Measurements from ENCODE around the gene RNF182.
"Not testable (repeated sequence)": the region's sequence is repeated elsewhere in the genome, so short reads cannot be mapped to it uniquely, and the experiment has no call there.

The RNF182 gene

DNA sequence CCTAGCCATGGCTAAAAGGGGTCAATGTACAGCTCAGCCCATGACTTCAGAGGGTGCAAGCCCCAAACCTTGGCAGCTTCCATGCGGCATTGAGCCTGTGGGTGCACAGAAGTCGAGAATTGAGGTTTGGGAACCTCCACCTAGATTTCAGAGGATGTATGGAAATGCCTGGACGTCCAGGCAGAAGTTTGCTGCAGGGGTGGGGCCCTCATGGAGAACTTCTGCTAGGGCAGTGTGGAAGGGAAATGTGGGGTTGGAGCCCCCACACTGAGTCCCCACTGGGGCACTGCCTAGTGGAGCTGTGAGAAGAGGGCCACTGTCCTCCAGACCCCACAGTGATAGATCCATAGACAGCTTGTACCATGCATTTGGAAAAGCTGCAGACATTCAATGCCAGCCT, 47.9 kb downstream of the RNF182 start:
- DNase-seq: not testable (repeated sequence)

DNA sequence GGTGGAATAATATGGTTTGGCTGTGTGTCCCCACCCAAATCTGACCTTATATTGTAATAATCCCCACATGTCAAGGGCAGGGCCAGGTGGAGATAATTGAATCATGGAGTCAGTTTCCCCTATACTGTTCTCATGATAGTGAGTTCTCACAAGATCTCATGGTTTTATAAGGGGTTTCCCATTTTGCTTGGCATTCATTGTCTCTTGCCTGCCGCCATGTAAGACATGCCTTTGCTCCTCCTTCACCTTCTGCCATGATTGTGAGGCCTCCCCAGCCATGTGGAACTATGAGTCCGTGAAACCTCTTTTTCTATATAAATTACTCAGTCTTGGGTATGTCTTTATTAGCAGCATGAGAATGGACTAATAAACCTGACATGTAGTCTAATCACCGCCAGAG, 48.7 kb downstream of the RNF182 start:
- not testable (repeated sequence) for DNase-seq

DNA sequence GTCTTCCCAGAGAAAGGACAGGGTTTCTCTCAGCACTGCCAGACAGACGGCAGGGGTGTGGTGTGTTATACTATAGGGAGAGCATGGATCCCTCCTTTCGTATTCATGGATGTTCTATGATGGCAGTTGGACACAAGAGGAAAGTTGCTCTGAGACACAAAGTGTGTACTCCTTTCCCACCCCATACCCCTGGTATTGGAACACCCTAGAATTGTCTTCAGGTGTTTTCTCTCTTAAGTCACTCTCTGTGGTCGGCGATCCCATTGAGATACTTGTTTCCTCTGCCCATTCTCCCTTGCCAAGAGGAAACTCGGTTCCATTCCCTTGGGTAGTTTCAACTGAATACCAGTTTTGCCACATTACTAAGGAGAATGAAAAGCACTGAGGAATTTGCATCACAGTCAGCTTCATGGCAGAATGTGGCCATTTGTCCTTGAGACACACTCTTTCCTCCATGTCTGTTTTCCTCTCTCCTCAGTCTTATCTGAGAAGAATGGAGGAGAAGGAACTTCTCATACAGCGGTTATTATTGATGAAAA, 53.4 kb downstream of the RNF182 start:
- no peak for DNase-seq

DNA sequence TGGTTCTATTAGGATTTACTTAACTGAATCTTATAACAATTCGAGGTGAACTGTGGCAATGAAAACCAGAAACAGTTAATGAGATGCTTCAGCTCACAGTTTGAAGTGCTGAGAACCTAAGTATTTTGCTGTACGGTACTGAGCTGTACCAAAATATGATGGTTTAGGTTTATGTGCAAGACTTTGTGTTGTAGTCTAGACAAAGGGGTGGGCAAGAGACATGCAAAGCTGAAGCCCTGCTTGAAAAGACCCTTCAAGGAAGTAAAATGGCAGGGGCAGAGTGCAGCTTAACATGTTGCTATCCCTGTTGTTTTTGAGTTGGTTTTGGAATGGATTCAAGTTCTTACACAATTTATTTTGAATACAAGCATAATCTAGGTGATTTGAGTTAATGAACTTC, 54.0 kb downstream of the RNF182 start:
- no peak for DNase-seq

DNA sequence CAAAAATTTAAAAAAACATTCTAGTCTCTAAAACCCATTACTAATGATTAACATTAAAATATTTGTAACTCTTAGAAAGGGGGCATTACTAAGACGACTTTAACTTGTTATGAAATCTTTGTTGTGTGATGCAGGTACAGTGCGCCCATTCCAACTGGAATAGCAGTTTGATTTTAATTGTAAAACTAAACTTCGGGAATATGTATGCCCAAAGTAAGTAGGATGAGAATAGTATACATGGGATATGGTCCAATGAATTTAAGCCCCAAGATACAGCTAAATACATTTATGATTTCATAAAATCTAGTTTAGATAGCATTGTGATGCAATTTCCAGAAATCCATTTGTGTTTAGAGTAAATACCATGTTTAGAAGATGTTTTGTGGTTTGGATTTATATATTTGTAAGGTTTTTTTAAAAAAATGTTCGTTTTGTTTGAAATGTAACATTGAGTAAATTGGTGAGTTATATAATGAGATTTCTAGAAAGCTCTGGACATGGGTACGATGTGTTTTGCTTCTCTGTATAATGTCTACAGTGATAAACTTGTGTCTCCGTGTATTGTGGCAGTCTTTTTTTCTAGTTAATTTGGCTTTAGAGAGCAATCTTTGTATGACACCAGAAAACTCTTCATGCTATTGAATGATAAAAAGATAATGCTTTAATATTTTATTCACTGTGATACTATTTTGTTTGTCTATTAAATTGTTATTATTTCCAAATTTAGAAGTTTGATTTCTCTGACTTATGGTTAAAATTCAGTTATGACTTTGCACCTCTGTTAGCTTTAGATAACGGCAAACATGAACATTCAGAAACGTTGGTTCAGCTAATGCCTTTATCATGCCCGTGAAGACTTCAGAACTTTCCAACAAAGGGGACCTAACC, 54.8 kb downstream of the RNF182 start:
- no peak for DNase-seq

DNA sequence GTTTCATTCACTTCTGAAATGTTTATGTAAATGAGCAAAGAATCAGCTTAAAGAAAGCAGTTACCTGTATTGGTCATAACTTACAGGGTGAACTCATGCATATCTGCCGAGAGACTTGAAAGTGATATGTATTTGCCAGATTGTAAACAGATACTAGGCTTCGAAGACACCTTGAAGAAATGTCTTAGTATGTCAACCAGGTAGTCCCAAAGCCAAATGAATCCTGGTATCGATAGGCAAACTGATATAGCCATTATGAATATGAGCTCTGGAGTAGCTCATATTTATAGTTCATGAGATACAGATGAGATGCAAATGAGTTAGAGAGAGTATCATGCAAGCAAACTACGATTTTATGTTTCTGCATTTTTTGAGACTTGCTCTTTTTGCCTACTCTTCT, 55.8 kb downstream of the RNF182 start:
- DNase-seq: no peak

DNA sequence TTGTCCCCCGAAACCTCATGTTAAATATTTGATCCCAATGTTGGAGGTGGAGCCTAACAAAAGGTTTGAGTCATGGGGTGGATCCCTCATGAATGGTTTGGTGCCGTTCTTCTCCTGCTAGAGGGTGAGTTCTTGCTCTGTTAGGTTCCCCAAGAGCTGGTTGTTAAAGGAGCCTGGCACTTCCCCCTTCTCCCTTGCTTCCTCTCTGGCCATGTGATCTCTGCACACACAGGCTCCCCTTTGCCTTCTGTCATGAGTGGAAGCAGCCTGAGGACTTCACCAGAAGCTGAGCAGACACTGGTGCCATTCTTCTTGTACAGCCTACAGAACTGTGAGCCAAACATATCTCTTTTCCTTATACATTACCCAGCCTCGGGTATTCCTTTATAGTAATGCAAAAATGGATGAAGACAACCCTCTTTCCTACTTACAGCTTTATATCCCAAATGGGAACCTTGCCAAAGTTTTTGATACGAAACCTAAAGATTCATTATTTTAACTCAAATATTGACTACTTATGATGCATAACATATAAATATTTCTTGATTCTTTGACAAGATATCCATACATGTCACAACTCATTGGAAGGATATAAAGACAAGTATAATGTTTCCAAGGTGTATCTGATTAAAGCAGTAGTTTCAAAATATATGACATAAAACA, 61.0 kb downstream of the RNF182 start:
- no peak for DNase-seq

DNA sequence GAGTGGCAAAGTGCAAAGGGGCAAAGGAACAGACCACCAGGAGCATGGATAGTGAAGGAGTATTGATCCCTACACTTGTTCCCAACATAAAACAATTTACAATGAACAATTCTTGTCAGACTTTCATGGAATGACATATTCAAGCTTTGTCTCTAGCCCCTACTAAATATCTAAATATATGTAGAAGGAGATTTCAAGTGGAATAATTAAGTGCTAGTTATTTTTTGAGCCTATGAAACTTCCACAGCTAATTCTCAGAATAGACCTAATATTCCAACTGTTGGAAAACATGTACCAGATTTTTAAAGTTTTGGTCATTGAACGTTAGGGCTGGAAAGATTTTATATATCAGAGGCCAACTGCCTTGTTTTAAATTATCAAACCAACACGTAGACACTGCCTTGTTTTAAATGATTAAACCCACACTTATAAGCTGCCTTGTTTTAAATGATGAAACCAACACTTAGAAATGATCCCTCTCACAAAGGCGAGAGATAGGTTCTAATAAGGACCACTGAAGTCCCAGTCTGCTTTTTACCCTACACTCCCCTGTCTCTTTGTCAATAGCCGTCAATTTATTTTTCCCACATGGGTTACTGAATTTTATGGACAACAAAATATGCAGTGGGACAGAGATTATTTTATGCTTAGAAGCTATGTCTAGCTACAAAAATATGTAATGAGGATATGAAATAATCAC, 62.1 kb downstream of the RNF182 start:
- DNase-seq: no peak

DNA sequence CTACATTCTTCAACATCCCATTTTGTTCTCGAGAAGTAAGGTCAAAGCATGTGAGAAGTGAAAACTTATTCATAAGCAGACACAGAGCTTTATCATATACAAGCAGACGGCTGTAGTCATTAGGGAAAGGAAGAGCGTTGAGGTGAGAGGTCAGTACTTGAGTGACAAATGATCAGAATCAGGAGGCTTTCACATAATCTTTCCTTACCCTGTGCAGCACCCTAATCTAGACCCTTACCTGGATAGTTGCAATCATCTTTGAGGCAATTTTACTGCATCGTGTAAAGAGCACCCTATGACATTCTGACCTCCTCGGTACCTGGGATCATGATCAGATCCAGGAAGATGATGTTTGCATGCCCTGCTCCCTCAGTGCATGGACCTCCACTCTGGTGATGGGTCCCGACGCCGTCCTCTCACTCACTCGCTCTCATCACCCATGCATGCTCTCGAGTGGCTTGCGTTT, 62.7 kb downstream of the RNF182 start:
- DNase-seq: no peak

DNA sequence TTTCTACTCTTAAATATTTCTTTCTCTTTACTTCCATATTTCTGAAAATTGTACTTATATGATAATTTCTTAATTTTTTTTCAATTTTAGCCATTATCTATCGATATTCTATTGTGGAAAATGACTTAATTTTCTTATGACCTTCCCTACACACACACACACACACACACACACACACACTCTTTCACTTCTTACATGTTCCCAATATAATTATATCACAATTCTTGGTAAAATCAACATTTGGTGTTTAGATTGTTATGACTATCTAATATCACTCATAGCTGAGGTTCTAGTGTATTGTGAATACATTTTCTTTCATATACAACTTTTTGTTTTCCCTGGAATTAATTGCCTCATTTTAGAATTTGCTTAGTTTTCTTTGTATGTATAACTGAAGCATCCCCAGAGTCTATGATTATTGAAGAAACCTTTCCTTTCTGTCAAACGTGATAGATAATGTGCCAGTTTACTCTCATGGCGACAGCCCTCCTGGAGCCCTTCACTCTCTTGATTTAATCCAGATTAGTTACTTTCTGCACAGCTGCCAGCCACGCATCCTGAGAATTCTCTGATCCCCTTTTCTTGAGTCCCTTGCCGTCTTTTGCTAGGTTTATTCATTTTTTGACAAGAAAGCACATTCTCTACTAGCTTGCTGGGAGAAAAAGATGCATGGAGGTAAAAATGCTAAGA, 63.4 kb downstream of the RNF182 start:
- no peak for DNase-seq

DNA sequence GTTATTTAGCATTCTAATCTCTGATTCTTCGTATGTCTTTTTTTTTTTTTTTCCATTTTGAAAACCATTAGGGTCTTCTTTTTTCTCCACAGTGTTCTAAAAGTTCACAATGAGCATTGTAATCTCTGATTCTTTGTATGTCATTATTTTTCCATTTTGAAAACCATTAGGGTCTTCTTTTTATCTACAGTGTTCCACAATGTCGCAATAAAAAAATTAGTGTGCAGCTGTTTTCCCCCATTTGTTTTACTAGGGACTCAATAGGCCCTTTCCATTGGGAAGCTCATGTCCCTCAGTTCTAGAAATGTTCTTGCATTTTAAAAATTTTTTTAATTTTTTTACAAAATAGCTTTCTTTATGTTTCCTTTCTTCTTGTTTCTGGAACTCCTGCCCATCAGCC, 64.2 kb downstream of the RNF182 start:
- DNase-seq: no peak

DNA sequence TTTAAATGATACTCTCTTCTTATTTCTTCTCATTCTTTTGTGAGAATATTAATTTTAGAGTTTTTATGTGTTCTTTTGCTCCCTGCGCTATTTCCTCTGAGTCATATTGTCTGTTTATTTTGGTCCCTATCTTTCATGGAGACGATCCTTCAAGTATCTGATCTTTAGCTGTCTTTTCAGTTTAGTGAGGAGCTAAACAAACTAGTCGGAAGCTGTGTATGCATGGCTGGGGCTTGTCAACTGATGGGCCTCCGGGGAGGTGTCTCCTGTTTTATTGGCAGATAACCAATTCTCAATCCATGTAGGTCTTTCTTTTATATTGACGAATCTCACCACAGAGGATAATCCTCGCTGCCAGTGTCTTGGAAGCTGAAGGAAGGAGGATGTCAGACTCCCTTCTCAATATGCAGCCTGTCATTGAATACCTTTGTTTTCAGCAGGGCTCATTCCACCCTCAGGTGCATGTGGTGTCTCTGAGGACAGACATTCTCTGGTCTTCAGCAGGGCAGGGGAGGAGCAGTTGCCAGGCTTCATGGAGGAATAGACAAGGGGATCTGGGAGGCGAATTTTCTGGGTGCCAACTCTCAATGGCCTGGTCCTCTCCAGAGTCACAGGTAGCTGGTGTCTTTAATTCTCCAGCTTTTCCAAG, 64.9 kb downstream of the RNF182 start:
- no peak for DNase-seq

DNA sequence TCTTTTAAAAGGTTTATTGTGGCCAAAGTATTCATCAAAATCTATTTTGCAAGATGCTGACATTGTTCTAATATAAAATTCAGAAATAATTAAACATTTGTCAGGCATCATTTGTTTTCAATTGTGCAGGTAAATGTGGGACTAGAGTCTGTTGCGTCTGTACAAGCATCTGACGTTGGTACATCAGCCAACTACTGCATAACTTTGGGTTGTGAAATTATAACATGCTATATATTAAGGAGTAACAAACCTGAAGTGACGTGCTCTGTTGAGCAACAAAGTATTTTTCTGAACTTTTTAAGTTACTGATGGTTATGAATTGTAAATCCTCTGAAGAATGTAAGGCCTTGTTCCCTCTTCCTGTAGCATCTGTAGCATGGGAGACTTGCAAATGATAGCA, 66.0 kb downstream of the RNF182 start:
- DNase-seq: no peak

DNA sequence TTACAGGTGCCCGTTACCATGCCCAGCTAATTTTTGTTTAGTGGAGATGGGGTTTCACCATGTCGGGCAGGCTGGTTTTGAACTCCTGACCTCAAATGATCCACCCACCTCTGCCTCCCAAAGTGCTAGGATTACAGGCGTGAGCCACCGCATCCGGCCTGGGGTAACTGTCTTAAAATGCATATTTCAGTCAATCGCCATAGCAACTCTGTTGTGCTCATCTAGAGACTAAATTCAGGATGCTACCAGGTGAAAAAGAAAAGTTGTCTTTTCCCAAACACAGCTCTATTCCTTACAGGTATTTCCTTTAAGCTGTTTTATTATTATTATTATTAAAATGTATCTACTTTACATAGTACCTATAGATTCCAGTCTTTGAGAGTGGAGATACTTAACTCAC, 66.6 kb downstream of the RNF182 start:
- DNase-seq: no peak

DNA sequence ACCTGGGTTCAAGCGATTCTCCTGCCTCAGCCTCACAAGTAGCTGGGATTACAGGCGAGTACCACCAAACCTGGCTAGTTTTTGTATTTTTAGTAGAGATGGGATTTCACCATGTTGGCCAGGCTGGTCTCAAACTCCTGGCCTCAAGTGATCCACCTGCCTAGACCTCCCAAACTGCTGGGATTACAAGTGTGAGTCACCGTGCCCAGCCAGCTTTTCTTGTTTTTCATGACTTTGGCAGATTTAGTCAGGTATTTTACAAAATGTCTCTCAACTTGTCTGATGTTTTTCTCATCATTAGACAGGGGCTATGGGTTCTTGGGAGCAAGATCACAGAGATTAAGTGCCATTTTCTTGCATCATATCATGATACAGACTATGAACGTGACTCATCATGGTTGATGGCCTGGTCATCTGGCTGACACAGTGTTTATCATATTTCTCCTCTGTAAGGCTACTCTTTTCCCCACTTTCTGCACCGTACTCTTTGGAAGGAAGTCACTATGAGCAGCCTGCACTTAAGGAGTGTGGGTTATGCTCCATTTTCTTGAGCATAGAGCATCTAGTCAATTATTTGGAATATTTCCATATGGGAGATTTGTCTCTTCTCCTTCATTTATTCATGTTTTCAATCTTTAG, 67.8 kb downstream of the RNF182 start:
- DNase-seq: no peak

DNA sequence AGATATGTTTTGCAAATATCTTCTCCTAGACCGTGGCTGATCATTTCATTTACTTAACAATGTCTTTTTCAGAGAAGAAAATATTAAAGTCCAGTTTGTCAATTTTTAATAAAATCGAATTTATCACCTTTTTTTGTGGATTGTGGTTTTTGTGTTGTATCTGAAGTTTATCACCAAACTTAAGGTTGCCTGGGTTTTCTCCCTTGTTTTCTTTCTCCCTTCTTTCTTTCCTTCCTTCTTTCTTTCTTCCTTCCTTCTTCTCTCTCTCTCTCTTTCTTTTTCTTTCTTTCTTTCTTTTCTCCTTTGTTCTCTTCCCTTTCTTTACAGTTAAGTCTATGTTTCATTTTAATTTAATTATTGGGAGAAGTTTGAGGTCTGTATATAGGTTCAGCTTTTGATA, 68.7 kb downstream of the RNF182 start:
- no peak for DNase-seq

DNA sequence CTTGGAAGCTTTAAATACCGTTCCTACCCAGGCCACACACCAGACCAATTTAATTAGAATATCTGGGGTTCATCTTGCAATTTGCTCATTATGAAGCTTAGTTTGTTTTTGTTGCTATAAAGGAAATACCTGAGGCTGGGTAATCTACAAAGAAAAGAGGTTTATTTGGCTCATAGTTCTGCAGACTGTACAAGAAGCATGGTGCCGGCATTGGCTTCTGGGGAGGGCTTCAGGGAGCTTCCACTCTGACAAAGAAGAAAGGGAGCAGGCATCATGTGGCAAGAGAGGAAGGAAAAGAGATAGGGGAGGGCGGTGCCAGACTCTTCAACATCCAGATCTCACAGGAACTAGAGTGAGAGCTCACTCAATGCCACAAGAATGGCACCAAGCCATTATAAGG, 73.6 kb downstream of the RNF182 start:
- peak; percentile 22 for DNase-seq

DNA sequence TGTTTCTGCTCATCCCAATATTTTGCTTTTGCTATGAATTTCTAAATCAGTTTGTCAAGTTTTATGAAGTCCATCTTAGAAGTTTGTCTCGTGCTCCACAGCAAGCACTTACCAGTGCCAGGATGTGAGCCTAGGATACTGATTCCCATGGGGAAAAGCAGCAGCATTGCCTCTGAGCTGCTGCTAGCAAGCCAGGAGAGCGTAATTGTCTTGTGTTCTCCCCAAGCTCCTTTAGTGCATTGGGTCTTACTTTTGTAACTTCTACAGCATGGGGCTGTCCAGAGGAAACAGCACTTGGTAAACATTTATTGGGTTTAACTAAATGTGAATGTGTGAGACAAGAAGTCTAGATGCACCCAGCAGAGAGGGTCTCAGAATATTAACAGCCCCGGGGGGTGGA, 76.1 kb downstream of the RNF182 start:
- DNase-seq: no peak

DNA sequence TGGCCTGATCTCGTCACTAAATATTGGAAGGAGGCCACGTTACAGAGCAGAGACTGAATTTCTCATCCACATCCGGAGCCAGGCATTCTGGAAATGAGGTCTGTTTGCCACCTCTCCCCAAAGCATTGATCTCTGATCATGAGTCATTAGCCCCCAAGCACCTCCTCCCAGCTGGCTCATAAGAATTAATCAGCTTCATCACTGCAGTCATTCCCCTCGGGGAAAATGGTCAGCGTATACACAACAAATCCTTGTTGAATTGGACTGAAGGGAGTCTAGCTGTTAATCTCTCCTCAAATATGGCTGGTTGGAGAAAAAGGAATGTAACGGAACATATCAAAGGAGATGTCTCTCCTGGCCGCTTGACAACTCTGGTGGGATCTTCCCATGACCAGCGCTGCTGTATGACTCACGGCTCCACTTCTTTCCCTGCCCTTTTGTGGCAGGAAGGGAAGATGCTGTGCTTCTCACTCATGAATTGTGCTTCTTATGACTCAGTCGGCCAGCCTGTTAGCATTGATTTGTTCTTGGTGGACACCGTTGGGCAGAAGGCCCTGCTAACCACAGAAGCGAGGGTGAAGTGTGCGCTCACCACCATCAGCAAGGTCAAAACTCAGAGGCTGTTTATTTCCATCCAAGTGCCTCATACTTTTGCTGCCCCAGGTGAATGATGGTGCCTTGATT, 76.7 kb downstream of the RNF182 start:
- peak; percentile 35 for DNase-seq

DNA sequence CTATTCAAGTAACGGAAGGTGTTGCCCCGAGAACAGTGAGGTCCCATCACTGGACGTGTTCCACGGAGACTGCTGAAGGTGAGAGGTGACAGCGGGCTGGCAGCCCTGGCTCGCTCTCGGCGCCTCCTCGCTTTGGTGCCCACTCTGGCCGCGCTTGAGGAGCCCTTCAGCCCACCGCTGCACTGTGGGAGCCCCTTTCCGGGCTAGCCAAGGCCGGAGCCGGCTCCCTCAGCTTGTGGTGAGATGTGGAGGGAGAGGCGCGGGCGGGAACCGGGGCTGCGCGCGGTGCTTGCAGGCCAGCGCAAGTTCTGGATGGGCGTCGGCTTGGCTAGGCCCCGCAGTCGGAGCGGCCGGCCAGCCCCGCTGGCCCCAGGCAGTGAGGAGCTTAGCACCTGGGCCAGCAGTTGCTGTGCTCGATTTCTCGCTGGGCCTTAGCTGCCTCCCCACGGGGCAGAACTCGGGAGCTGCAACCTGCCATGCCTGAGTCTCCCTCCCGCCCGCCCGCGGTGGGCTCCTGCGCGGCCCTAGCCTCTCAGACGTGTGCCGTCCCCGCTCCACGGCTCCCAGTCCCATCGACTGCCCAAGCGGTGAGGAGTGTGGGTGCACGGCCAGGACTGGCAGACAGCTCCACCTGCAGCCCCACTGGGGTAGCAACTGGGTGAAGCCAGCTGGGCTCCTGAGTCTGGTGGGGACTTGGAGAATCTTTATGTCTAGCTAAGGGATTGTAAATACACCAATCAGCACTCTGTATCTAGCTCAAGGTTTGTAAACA, 77.6 kb downstream of the RNF182 start:
- no peak for DNase-seq
